ENCODE results near the gene VSIG10L.

VSIG10L gene

GRCh38 chr19:51311351-51312257, 30.3 kb downstream of the VSIG10L start, which contains the start of gene IGLON5:
Gene IGLON5 (plus strand): TSS chr19:51311644. CDS start chr19:51311848, 204 bp downstream.
- no peak for DNase-seq

DNA sequence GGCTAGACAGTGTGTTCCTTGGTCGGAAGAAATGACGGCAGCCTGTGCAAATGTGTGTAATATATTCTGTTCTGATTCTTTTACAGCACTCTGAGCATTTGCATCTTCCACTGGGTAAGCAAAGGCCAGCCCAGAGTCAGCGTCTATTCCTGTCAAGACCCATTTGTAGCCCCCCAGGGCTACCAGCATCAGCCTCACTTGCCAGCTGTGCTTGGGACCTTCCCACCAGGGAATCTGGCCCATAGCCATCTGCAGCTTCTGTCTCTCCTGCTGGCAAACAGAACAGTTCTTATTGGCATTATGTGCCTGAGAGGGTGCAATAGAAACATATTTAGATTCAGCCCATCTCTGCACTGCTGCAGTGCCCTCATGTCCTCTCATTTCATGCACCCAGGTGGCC, 36.5 kb downstream of the VSIG10L start:
- no peak for DNase-seq

DNA sequence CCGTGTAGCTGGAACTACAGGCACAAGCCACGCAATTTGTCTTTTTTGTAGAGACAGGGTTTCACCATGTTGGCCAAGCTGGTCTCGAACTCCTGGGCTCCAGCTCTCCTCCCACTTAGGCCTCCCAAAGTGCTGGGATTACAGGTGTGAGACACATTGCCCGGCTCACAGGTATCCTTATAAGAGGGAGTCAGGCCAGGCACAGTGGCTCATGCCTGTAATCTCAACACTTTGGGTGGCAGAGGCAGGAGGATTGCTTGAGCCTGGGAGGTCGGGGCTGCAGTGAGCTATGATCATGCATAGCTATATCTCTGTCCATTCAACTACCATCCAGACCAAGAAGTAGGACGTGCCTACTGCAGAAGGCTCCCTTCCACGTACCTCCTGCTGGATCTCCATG, 40.7 kb downstream of the VSIG10L start:
- no peak for DNase-seq

GRCh38 chr19:51297406-51297805, 44.5 kb downstream of the VSIG10L start:
- DNase-seq = no peak

DNA sequence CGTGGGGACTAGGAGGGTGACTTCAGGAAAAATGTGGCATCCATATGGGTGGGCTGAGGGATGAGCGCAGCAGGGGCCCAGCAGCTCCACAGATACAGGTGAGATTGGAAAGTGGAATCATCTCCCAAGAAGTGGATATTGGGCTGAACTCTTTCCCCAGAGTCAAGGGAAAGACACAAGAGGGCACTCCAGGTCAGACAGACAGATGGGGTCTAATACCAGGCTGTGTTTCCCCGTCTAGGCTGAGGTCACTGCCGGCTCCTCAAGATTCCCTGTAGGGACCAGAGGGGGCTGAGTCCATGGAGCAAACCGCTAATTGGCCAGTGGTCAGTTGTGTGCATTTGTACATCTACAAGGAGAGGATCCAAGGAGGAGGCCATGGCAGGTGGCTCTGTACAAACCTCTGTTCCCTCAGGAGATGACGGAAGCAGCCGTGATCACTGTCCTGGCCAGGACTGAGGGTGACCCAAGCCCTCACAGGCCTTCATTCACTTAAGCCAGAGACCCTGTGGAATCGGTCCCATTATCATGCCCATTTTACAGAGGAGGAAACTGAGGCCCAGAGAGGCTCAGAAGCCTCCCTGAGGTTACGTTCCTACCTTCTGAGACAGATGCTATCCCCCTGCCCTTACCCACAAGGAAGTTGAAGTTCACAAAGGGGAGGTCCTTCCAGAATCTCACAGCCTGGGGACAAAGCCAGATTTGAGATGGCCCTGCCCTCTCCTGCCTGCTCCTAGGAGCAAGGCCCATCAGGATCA, 45.4 kb downstream of the VSIG10L start:
- DNase-seq = no peak

- DNase-seq = no peak
Observed at GRCh38 chr19:51295382-51296126, 46.4 kb downstream of the VSIG10L start.

DNA sequence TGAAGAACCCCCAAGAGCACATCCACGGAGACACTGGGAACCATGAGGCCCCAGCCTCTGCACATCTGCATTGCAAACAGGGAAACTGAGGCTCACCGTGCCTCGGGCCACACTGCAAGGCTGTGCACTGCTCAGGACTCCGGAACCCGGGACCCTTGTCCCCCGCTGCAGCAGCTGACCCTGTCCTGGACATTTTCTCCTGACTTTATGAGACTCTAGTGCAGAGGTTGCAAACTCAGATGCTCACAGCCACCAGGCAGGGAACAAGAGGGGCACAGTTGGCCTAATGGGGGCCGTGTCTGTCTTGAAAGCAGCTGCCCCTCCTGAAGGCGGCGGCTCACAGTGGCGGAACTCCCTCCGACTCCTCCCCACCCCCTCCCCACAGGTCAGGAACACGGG, 47.0 kb downstream of the VSIG10L start:
- no peak for DNase-seq

DNA sequence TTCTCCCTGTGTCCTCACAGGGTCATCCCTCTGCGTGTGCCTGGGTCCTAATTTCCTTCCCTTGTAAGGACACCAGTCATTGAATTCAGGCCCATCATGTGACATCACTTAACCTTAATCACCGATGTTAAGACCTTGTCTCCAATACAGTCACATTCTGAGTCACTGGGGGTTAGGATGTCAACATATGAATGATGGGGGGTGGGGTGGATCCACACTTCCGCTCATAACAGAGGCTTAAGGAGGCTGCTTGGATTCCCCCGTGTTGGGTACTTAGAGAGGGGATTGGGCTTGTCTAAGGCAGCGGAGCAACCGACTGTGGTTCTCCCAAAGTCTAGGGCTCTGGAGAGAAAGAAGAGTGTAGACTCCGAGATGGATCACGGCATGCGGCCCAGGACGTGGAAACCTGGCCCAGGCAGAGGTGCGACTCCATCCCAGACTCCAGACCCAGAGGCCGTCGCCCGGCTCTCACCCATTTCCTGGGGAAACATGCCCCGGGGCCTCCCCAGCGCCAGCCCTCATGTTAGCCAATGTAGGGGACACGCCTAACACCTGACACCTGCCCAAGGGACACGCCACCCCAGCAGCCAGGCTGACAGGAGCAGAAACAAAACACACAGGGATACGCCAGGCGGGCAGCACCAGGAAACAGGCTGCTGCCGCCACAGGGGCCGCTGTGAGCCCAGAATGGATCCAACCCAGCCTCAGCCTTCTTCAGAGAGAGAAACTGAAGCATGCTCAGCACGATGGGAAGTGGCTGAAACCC, 47.5 kb downstream of the VSIG10L start:
- DNase-seq = no peak

GRCh38 chr19:51293571-51294210, 48.2 kb downstream of the VSIG10L start:
- DNase-seq = no peak

DNA sequence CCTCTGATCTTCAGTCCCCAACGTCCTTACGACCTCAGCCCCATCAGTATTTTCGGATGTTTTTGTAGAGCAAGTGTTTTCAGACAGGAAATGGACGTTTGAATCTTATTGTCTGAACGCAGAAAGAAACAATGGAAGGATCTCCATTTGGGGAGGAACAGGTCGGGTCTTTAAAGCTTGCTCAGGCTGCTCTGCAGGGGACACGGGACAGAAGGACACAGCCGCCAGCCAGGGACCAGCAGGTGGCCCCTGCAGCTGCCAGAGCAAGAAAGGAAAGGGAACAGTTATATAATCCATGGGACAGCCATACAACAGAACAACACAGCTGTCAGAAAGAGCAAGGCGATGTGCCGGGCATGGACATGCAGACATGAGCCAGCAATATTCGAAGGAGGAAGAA, 49.0 kb downstream of the VSIG10L start:
- DNase-seq = no peak

DNA sequence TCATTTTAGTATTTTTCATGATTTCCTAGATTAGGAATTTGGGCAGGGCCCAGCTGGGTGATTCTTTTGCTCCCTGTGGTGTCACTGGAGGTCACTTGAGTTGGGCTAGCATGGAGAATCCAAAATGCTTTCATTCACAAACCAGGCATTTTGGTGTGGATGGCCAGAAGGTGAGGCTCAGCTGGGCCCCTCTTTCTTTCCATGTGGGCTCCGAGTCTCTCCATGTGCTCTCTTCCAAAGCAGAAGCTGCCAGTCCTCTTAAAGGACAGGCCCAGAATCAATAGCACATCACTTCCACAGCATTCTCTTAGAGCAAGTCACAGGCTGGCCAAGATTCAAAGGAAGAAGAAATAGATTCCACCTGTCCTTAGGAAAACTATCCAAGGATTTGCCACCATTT, 52.3 kb downstream of the VSIG10L start:
- DNase-seq = no peak

- no peak for DNase-seq
Observed at GRCh38 chr19:51285682-51286081, 56.3 kb downstream of the VSIG10L start.

- no peak for DNase-seq
Observed at GRCh38 chr19:51282335-51282734, 59.6 kb downstream of the VSIG10L start.

Data from NCI-H510A (cell line).